ENCODE results near the gene FYB1. TPM values are rescaled to one million over a fixed set of nuclear protein-coding genes. Genes with fewer than 3 reads are reported as not detected.
A peak's percentile ranks its signal among the peaks of the same experiment; 100 is the strongest.

The FYB1 gene
- total RNA-seq, 1 donor from 2014 or later = 74.1 TPM

GRCh38 chr5:39062104-39062503 is 157.3 kb downstream of the FYB1 start:
- DNase-seq (ENCODE audit: low spot score in 2 of 2) = no peak
- intact Hi-C loops (cut with DNase I) = no loop called here
- peaks cover 0 to 10% of the 10 kb centered on the region in 2 donors for H3K4me1 ChIP-seq
- H3K36me3 ChIP-seq = peaks cover 8 to 11% of the 10 kb centered on the region in 2 donors
- no peaks in the 10 kb centered on the region for H3K9me3 ChIP-seq
- no peak for TF ChIP-seq CTCF (IDR thresholded peaks at IDR 0.05)
- H3K27me3 ChIP-seq = no peaks in the 10 kb centered on the region
- no peak overlapping the region for H3K27ac ChIP-seq
- H3K4me3 ChIP-seq = no peak overlapping the region

- no peak overlapping the region for H3K4me3 ChIP-seq
- no peaks in the 10 kb centered on the region for H3K9me3 ChIP-seq
- no peak for DNase-seq (ENCODE audit: low spot score in 2 of 2)
- no peaks in the 10 kb centered on the region for H3K36me3 ChIP-seq
- H3K4me1 ChIP-seq = peaks cover 0 to 10% of the 10 kb centered on the region in 2 donors
- no peak overlapping the region for H3K27ac ChIP-seq
- intact Hi-C loops (cut with DNase I) = no loop called here
- TF ChIP-seq CTCF (IDR thresholded peaks at IDR 0.05) = no peak
- H3K27me3 ChIP-seq = no peaks in the 10 kb centered on the region
These were observed 160.3 kb downstream of the FYB1 start for GRCh38 chr5:39059064-39059463.

- Histone ChIP-seq H3K36me3 (no peaks in the 10 kb centered on the region), H3K4me3 (peak overlapping the region; percentile 5 to 6), H3K9me3 (no peaks in the 10 kb centered on the region), H3K27me3 (no peaks in the 10 kb centered on the region), H3K4me1 (peaks cover 0 to 5% of the 10 kb centered on the region in 2 donors), H3K27ac (no peak overlapping the region)
- no peak for DNase-seq (ENCODE audit: low spot score in 2 of 2)
- TF ChIP-seq CTCF (IDR thresholded peaks at IDR 0.05) = no peak
- intact Hi-C loops (cut with DNase I) = no loop called here
These were observed 161.0 kb downstream of the FYB1 start for GRCh38 chr5:39058178-39058921.

GRCh38 chr5:39057734-39058133 is 161.6 kb downstream of the FYB1 start:
- Histone ChIP-seq H3K9me3 (no peaks in the 10 kb centered on the region), H3K4me3 (peak overlapping the region; percentile 5 to 6), H3K27me3 (no peaks in the 10 kb centered on the region), H3K36me3 (no peaks in the 10 kb centered on the region), H3K4me1 (peaks cover 0 to 3% of the 10 kb centered on the region in 2 donors), H3K27ac (no peak overlapping the region)
- no peak for TF ChIP-seq CTCF (IDR thresholded peaks at IDR 0.05)
- intact Hi-C loops (cut with DNase I) = no loop called here
- no peak for DNase-seq (ENCODE audit: low spot score in 2 of 2)

GRCh38 chr5:39055768-39056398 is 163.5 kb downstream of the FYB1 start:
- no peak for TF ChIP-seq CTCF (IDR thresholded peaks at IDR 0.05)
- Histone ChIP-seq H3K27ac (no peak overlapping the region), H3K4me3 (no peak overlapping the region), H3K27me3 (no peaks in the 10 kb centered on the region), H3K36me3 (no peaks in the 10 kb centered on the region), H3K4me1 (peaks cover 0 to 3% of the 10 kb centered on the region in 2 donors), H3K9me3 (no peaks in the 10 kb centered on the region)
- no peak for DNase-seq (ENCODE audit: low spot score in 2 of 2)
- intact Hi-C loops (cut with DNase I) = no loop called here

Other genes starting within 250 kb of the FYB1 start
- 12.1 TPM for gene RICTOR, start 145.2 kb downstream of the FYB1 start, total RNA-seq
- 0.96 TPM for gene C9, start 144.9 kb upstream of the FYB1 start, total RNA-seq
- 33.6 TPM for gene DAB2, start 205.4 kb upstream of the FYB1 start, total RNA-seq